CD4-positive, alpha-beta T cell treated with Interleukin-12 subunit alpha and Interleukin-12 subunit beta, for 1 hour (primary cell): ENCODE data around the gene EFCAB8.
"Not testable (repeated sequence)": the region's sequence is repeated elsewhere in the genome, so short reads cannot be mapped to it uniquely, and the experiment has no call there.

ENCODE experiments used
- DNase-seq: peaks from one replicate; pipeline ENCODE4 v3.0.0-alpha.2; 2020

The EFCAB8 gene

DNA sequence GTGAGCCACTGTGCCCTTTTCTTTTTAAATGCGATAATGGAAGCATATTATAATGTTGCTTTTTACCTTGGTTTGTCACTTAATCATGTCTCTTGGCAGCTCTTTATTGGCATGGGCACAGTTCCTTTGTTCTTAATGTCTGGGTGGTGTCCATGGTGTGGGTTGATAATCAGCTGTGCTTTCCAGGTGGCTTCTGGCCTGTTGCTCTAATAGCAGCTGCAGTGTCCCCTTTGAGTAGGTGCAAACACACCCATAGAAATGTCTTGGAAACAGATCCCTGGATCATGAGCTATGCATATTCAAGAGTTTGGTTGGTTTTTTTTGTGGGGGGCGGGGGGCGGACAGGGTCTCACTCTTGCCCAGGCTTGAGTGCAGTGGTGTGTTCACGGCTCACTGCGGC lies 29.9 kb downstream of the EFCAB8 start:
- DNase-seq: no peak

DNA sequence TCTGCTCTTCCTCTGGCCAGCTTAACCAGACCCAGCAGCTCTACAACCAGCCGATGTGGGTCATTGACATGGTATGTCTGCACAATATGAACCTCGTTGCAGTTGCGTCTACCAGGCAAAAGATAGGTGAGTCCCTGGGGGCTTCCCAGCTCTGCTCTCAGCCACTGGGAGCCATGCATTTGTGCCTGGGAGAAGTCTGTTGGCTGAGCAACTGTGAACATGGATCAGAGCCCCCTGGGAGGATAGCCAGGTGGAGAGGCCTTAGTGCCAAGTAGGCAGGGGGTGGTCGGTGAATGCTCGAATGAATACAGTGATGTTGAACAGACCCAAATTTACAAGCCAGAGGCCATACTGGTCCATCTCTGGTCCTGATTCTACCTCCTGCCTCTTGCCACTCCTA lies 30.6 kb downstream of the EFCAB8 start:
- no peak for DNase-seq

DNA sequence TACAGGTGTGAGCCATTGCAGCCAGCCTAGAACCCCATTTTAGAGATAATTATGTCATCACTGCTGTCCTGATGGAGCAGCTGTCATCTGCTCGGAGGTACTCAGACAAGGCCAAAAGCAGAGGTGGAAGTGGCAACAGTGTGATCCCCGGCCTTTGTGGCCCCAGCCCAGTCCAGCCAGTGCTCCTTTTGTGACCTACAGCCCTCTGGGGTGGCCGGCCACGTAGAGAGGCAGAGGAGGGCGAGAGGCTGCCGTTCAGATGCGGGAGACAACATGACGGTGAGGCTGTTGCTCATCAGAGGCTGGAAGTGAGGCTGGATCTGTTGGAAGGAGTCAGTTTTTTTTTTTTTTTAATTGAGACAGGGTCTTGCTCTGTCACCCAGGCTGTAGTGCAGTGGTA lies 32.8 kb downstream of the EFCAB8 start:
- DNase-seq: no peak

DNA sequence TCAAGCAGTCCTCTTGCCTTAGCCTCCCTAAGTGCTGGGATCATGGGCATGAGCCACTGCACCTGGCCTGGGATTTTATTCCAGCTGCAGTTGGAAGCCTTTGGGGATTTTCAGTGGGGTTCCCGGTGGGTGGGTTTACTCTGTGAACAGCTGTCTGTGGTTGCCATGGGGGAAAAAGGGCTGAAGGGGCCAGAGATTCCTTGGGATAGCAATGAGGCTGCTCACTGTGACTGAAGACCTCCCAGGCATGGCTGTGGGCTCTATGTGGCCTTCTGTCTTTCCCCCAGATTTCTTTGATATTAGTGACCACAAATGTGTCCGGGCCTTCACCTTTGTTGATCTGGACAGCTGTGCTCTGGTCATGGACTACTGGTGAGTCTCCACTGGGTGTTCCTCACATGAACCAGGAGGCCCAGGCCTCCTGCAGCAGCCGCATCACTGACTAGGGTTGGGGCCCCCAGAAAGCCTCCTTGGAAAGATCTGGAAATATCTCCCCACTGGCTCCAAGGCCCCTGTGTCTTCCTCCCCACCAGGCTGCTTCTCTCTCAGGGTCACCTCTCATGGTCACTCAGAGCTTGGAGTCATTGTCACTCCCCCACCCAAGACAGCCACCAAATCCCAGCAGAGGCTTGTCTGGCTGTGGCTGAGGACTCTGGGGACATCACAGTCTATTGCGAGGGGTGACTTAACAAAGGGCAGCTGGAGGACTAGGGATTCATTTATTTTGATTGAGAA lies 33.4 kb downstream of the EFCAB8 start:
- no peak for DNase-seq

DNA sequence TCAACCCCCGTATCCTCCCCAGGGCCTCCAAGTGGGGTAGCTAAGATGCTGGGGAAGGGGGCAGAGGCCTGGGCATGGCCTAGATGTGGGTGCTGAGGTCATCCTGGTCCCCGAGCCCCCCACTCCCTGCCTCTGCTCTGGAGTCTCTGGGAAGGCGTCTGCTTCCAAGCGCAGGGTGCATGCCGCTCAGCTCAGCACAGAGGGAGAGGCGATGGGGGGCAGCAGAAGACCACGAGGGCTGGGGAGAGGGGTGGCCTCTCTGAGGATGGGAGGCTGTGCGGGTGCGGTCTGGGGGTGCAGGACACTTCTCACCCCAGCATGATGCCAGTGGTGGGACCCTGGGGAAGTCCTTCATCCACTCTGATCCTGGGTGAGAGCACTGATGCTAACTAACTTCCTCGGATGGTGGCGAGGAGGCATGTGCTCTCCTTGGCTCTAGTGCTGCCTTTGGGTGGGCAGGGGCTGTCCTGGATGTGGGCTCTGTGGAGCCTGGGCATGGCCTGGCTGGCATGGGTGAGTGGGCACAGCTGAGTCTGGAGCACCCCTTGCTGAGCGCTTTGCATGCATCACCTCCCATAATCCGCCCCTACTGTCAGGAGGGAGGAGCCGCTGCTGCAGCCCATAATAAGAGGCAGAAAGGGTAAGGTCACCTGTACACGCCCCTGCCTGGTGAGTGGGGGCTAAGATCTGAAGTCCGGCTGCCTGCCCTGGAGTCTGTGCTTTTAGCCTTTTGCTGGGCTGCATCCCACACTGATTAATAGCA lies 34.7 kb downstream of the EFCAB8 start:
- DNase-seq: no peak

DNA sequence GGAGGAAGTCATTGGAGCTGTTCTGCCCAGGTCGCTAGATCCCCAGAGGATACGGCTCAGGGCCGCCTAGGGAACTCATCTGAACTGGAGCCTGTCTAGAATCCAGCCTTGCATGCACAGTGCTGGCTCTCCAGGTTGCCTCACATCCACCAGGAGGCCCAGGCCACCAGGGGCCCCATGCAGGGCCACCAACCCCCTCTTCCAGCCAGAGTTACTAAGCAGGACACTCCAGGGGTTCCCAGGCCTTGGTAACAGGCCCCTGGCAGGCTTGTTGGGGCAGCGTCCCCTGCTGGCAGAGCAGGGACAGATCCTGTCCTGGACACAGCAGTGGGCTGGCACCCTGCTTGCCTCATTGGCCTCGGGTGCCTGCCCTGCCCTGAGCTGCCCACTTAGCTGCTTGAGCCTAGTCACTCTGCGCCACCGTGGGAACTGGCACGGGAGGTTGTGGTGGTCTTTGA lies 35.3 kb downstream of the EFCAB8 start:
- DNase-seq: no peak

DNA sequence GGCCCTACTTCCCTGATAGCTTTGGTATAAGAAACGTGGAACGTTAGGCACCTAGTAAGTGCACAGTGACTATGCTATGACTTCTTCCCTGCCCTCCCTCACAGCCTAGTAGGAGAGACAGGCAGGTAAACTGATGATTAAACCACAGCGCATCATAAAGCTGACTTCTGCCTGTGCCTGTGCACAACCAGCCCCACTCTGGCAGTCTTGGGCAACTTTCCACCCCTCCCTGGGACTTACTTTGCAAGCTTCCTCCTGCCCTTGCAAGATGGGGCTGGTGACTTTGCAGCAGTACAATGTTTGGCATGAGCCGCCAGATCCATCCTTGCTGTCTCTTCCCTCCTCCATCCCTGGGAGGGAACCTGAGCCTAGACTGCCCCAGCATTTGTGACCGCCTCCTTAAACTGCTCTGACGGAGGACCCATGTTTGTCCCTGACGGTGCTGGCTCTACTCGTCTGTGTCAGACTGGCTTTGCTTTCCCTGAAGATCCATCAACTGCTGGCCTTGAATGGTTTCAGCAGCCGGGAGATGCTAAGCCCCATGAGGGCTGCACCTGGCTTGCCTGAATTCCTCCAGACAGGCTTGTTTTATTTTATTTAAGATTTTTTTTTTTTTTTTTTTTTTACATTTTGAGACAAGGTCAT lies 36.1 kb downstream of the EFCAB8 start:
- DNase-seq: no peak

DNA sequence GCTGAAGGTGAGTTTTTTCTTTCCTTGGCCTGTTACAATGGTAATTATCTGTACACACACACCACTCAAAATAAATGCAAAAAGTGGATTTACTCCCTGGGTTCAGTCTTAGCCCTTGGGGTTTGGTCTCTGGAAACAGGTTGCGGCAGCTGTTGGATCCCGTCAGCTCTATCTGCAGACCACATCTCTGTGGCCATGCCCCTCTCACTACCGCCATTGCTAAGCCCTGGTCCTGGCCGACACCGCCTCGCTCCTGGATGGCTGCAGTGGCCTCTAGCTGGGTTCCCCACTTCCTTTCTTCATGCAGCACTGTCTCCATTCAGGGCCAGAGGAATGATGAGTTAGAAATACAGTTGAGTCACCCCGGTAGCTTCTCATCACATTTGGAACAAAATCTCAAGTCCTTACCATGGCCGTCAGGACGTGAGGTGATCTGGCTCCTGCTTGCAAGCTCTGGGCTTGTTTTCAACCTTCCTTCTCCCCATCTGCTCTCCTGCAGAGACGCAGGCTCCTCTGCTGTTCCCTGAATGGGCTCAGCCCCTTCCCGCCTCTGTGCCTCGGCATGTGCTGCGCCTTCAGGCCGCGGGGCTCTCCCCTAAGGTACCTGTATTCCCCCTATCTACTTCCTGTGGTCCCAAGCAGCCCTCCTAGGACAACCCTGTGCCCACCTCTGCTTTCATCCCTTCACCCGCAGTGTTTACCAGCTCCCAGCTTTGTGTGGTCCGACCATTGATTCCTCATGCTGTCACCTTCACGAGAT lies 38.0 kb downstream of the EFCAB8 start:
- no peak for DNase-seq

DNA sequence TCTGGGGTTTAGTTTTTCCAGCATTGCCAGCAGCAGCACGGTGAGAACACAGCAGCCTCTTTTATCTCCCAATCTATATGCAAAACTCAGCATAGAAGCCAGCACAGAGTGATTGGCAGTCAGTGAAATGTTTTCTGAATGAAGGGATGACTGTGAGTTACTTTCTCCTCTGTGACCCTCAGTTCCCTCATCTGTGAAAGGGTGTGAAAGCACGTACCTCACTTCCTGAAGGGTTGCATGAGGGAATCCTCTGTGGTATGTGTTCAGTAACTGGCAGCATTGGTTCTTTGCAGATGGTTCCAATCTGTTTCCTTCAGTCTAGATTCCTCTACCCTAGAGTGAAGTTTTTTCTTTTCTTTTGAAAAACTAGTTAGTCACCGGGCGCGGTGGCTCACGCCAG lies 40.0 kb downstream of the EFCAB8 start:
- no peak for DNase-seq

DNA sequence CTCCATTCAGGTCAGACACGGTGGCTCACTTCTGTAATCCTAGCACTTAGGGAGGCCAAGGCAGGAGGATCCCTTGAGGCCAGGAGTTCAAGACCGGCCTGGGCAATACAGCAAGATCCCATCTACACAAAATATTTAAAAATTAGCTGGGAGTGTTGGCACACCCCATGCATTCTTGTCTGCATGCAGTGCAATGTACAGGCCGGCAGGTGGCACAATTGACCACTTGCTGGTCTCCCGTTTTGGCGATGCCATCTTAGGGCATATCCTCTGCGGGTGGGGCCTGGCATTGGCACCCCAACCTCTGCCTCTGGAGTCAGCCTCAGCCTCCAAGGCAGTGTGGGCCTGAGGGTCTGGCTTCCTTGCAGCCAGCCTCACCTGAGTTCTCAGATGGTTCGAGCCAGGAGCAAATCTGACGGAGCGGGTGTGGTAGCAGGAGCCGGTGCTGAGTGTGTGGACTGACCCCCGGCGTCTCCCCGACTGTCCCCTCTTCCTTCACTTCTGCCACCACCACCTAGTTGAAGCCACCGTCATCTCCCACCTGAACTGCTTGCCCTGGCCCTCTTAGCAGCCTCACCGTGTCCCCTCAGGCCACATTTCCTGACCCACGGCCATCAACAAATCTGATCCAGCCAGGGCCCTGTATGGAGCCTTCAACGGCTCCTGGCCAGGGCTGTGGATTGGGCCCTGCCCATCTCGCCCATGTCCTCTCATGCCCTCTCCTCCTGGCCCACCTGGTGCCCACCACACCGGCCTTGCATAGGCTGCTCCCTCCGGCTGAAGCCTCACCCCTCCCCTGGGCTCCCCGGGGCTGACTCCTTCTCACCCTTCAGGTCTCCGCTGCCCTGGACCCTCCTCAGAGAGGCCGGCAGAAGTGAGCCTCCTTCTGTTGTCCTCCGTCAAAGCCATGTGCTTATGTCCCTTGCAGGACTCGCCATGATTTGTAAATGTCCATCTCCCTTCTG lies 44.0 kb downstream of the EFCAB8 start:
- DNase-seq: peak; percentile 73

DNA sequence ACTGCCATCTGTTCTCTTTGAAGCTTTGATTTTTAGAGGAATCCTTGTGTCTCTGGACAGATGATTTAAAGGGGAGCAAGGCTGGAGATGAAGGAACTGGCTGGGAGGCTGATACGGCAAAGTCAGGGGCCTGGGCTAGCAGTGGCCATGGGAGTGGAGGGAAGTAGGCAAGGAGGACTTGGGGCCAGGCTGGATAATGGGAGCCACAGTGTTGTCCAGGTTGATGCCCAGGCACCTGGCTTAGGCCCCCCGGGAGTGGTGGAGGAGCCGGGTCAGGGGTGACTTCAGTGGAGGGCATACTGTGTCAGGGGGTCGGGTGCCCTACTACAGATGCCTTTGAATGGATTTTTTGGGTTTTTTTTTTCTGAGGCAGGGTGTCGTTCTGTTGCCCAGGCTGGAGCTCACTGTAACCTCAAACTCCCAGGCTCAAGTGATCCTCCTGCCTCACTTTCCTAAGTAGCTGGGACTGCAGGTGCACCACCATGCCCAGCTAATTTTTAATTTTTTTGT lies 45.0 kb downstream of the EFCAB8 start:
- DNase-seq: no peak

DNA sequence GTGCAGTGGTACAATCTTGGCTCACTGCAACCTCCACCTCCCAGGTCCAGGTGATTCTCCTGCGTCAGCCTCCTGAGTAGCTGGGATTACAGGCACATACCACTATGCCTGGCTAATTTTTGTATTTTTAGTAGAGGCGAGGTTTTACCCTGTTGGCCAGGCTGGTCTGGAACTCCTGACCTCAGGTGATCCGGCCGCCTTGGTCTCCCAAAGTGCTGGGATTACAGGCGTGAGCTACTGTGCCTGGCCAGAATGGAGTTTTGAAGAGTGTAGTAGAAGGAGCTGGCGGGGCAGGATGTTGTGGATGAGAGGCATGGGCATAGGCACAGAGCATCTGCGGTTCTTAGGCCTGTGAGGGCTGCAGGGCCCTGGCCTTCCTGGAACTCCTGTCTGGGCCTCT lies 46.0 kb downstream of the EFCAB8 start:
- DNase-seq: not testable (repeated sequence)

DNA sequence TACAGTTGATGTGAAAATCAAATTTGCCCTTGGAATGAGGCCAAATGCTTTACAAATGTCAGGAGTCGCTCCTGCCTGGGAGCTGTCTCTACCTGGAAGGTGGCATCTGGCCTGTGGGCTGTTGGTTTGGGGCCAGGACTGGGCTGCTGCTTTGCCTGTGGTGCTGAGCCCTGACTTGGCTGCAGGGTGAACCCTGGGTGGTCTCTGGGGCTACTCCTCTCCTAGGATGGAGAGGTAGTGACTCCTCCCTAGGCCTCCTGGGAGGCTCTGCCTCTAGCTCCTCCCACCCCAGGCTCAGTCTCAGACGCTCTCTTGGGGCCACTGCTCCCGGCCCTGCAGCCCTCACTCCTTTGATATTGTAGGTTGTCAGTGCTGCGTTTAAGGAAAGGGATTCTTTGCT lies 47.5 kb downstream of the EFCAB8 start:
- no peak for DNase-seq

DNA sequence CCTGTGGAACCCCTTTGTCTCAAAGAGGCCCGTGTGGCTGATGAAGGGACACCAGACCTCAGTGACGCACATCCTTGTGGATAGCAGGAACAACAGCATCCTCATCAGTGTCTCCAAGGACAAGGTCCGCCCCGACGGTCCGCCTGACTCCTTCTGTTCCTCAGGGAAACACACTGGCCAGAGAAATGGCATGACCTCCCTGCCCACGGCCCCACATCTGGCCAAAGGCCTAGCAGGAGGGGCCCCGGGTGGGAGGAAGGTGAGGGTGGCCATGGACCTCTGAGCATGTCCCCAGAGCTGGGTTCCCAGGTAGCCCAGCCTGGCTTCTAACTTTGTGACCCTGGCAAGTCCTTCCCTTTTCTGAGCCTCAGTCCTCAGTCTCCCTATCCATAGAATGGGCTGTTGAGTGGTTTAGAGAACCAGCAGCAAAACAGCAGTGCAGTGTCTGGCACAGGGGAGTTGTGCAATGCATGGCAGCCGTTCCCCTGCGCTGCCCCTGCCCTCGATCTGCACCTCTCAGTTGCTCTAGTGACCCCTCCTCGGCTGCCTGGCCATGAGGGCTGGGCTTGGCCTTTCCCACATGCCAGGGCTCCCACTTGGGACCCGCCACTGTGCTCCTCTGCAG lies 48.3 kb downstream of the EFCAB8 start:
- no peak for DNase-seq

DNA sequence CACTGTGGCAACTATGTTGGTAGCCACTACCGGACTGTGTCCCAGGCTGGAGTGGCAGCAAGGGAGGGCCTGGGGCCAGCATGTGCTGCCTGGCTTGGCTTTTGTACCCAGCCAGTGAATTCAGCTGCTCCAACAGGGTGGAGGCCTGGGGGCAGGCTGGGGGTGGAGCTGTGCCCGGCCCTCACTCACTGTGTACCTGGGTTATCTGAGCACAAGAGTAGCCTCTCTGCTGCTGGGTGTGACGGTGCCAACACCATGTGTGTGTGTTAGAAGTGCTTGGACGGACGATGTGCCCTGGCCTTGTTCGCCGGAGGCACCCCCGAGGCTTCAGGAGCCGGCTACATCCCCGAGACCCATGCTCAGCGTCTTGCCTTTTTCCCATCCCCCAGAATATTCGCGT lies 49.2 kb downstream of the EFCAB8 start:
- no peak for DNase-seq

DNA sequence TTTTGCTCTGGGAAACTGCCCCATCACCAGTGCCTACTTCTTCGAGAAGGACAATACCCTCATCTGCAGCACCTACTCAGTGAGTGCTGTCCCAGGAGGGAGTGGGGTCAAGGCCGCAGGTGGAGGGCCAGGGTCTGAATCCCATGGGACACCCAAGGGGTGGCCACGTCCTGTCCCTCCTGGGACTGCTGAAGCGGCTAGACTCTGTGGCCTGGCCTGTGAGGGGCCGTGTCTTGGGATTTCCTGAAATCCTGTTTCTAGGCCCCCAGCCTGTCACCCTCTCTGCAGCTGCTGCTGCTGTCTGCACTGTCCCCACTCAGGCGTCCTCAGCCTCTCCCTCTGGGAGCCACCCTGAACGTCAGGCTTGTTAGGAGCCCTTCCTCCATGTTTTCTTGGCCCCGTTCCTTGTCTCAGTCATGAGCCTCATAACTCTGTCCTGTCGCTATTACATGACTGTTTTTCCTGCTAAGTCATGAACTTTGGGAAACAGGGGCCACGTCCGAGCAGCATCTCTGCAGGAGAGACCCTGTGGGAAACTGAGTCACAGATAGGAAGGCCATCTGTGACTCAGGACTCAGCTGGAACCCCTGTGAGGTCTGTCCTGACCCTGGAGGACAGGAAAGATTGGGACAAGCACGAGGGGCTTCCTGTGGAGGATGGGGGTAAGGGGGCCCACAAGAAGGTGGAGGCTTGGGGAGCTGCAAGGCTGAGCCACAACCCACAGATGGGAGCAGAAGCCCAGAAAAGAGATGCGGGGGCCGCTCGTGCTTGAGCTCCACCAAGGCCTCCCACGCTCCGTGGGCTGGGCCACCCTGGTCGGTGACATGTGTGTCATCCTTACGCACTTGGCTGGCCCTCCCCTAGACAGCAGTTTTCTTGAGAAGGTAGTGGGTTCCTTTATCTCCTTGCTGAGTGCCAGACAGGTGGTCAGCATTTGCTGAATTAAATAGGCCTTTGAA lies 49.9 kb downstream of the EFCAB8 start:
- no peak for DNase-seq

DNA sequence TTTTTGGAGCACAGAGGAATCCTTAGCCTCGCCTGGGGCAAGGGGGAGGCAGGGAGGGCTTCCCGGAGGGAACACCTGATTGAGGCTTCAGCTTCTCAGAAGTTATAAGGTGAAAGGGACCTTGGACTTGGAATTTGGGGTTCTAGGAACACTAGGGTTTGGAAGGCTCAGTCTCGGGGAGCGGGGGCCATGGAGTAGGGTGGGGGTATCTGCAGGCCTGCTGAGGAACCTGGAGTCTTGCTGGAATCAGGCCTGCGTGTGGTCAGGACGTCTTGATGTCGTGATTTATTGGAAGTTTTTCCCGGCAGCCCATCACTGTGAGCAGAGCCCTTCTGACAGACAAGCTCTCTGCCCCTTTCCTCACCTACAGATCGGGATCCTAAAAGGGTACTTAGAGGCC lies 50.7 kb downstream of the EFCAB8 start:
- no peak for DNase-seq

DNA sequence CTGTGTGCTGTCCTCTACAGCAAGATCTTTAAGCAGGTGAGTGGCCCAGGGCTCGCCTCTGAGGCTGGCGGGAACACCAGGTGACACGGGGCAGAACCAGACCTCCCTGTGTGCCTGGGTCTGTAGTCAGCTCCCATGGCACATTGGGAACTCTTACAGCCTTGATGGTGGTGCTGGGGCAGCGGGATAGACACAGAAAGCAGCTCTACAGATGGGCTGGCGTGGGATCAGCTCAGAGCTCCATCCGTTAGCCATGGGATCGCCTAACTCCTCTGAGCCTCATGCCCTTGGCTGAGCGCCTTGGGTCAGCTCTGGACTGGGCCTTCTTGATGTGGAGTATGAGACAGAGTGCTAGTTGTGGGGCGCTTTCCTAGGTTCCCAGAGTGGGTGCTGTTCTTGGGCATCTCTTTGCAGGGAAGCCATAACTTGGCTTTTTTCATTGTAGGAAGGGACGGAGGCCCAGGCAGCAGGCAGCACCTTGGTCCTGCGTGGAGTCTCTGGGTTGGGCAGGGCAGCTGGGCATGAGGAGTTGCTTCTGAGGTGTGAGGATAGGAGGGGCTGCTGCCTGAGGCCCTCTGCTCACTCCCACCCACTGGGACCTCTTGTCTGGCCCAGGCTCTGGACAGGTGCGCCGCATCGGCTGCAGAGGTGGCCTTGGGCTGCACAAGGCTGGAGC lies 51.3 kb downstream of the EFCAB8 start:
- no peak for DNase-seq

DNA sequence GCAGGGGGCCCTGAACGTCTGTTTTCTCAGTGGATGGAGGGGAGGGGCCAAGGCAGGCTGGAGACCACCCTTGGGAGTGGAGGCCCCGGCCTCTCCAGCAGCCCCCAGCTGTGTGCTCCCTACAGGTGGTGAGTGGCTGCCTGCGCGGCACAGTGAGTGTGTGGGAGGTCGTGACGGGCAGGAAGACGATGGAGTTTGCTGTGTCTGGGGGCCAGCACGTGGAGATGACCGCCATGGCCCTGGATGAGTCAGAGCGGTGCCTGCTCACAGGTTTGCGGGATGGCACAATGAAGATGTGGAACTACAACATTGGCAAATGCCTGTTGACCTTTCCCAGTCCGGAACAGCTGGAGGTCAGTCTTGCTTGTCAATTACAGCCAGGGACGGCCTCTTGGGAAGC lies 52.6 kb downstream of the EFCAB8 start:
- DNase-seq: no peak

DNA sequence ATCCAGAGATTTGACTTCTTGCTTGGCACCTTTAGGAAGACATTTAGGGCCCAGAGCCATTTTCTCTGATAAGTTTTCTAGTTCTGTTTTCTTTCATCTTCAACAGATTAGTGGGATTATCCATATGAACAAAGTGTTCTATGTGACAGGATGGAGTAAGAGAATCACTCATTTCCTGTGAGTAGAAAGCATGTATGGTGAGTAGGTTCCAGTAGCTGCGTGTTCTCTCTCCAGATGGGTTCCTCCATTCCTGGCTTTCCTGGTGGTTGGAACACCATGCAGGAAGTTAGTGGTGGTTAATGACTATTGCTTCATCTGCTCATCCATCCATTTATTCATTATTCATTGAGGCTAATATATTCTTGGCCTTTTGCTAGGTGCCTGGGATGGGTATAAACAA lies 54.0 kb downstream of the EFCAB8 start:
- no peak for DNase-seq
